HCEC 1CT (cell line): Measurements from ENCODE around the gene ZNF621.

Source experiments
- DNase-seq: peaks from one replicate; pipeline ENCODE4 v3.0.0-alpha.2; 2017

ZNF621 gene

DNA sequence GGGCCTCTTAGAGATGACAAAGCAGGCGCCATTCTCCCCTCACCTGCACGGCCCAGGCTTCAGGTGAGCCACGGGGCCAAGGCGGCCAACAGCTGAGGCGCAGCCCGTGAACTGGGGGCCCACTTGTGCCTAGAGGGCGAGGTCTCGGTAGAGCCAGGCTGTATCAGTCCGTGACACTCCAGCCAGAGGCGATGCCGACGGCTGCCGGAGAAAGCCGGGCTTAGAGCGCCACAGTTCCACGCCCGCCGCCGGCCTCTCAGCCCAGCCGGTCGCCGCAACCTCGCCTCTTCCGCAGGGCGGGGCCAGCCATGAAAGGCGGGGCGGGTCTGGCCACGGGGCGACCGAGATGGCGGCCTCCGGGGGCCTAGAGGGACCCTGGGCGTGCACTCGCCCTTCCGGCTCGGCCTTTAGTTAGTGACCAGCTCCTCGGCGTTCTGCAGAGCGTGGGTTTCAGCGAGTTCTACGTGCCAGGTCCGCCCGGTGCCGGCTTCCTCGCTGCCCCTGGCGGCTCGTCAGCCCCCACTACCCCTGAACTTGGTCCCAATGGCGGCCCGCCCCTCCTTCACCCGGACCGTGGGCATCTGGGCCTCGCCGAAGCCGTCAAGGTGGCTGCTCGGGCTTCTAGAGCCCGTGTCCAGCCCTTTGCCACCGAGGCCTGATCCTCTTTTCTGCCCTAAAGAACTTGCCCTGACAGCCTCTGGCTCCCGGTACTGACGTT is at the start of gene ZNF621:
ZNF621 (plus strand) TSS at position 393 of the 718 bp plus-strand sequence. CDS start 881 bp downstream, outside the sequence.
- peak; percentile 82 for DNase-seq

DNA sequence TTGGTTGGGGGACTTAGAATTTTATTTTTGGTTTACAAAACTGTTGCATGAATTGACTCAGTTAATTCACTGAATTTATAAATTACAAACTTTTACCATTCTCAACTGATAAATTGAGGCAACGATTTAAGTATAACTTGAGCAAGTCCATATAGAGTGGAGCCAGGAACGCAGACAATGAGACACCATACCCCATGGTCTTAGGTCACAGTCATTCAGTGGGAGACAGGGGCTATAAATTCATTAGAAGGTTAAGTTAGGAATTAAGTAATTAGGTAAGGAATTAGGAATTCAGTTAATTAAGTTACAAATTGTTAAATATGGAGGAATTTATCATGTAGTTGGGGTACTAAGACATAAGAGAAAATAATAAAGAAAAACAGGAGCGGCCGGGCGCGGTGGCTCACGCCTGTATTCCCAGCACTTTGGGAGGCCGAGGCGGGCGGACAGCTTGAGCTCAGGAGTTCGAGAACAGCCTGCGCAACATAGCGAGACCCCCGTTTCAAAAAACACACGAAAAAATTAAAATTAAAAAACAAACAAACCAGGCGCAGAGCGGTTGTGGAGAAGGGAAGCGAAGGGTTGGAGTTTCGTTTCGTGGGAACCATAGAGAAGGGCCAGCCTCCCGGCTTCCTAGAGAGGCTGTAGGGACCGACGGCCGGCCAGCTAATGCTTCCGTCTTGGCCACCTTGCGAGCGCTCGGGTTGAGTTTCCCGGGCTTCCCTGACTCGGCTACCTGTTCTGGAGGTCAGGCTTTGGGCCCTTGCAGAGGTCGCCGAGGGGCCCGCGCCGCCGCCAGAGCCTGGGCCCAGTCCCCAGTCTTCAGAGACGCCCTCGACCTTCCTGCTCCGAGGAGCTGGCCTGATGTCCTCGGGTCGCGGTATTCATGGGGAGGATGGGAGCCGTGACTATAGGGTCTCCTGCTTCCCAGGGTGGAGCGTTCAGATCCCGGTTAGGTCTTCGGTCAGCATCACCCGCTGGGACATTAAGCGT is 48.0 kb upstream of the ZNF621 start, which contains the start of gene ZNF619:
ZNF619 (plus strand) TSS at position 645 of the 993 bp plus-strand sequence. CDS start 858 bp downstream, outside the sequence.
- DNase-seq, result peak; percentile 65

DNA sequence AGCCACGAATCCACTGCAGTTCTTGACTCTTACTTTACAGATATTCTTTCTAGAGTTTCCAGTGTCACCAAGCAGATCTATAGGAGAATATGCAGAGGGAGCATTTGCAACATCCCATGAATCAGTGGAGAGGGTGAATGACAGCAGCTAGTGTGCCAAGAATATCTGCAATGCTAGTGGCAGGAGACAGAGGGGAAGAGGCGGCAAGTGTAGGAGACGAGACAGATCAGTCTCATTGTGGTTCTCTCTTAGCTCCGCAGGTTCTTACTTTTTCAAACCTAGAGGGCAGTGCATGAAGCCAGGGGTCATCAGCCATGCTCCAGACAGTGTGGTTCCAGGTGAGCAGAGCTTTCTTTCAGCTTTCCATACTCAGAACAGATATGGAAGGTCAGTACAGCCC is 47.1 kb upstream of the ZNF621 start:
- DNase-seq, result no peak

DNA sequence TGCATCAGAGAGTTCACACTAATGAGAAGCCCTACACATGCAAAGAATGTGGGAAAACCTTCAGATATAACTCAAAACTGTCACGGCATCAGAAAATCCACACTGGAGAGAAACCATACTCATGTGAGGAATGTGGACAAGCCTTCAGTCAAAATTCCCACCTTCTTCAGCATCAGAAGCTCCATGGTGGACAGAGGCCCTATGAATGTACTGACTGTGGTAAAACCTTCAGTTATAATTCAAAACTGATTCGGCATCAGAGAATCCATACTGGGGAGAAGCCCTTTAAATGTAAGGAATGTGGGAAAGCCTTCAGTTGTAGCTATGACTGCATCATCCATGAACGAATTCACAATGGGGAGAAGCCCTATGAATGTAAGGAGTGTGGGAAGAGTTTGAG is 37.6 kb upstream of the ZNF621 start:
- DNase-seq, result no peak

DNA sequence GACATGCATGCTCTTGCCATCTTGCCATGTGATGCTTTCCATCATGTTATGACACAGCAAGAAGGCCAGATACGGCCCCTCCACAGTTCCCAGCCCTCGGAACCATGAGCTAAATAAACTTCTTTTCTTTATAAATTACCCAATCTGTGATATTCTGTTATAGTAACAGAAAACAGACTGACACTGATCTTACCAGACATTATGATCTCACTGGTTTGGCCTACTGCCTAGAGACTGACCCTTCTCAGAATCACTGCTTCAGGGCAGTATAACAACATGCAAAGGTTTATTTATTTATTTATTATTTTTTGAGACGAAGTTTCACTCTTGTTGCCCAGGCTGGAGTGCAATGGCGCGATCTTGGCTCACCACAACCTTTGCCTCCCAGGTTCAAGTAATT is 33.8 kb upstream of the ZNF621 start:
- DNase-seq, result no peak

DNA sequence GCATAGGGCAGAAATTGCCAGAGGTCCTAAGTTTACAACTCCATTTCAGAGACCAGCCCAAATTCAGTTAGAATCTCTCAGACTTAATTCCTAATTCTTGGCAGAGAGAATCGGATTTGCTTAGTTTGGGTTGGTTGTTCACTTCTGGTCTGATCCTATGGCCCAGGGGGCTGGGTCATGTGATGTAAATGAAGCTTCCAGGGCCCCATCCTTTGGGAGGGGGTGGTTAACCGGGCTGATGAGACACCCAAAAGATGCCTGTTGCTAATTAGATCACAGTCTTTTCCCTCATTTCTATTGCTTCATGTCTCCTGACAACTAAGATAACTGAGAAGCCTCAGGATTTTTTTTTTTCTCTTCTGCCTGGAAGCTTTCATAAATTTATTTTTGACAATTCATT is 30.1 kb upstream of the ZNF621 start:
- DNase-seq, result no peak

DNA sequence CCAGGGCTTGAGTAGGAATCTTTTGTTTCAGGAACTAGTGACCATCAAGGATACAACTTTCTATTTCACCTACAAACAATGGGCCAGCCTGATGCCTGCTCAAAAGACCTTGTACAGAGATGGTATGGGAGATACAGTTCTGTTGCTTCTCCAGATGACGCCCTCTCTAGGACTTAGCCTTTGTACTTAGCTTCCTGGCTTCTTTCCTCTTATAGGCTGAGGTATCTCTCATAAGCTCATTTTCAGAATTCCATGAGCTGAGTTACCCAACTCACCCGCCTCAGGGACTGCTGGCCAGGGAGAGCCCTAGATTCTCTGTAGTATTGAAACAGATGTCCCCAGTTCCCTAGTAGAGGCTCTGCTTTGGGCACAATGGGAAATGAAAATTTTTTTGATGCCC is 27.5 kb upstream of the ZNF621 start:
- DNase-seq, result no peak

DNA sequence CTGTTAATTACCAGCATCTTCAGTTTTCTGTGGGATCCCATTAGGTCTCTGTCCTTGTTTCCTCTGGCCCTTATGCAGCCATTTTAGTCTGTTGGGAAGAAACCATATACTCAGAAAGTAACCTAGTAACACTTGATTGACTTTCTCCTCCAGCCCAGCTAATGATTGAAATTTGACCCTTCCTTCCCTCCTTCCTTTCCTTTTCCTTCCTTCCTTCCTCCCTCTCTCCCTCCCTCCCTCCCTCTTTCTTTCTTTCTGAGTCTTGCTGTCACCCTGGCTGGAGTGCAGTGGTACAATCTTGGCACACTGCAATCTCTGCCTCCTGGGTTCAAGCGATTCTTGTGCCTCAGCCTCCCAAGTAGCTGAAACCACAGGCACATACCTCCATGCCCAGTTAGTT is 24.8 kb upstream of the ZNF621 start:
- DNase-seq, result no peak

DNA sequence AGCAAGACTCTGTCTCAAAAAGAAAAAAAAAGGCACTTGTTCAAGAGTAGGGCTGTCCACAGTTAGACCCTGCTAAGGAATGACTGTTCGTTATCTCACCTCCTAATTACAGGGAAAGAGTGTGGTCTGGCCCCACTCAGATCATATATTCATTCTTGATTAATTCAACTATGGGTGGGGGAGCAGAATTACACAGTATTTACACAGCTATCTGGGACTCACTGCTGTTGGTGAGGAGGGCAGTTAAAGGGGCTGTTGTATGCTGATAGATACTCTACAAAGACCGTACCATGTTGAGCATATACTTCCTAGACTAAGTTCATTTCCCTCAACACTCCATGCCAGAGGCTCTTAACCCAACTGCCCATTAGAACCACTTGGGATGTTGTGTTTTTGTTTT is 22.7 kb upstream of the ZNF621 start:
- no peak for DNase-seq

DNA sequence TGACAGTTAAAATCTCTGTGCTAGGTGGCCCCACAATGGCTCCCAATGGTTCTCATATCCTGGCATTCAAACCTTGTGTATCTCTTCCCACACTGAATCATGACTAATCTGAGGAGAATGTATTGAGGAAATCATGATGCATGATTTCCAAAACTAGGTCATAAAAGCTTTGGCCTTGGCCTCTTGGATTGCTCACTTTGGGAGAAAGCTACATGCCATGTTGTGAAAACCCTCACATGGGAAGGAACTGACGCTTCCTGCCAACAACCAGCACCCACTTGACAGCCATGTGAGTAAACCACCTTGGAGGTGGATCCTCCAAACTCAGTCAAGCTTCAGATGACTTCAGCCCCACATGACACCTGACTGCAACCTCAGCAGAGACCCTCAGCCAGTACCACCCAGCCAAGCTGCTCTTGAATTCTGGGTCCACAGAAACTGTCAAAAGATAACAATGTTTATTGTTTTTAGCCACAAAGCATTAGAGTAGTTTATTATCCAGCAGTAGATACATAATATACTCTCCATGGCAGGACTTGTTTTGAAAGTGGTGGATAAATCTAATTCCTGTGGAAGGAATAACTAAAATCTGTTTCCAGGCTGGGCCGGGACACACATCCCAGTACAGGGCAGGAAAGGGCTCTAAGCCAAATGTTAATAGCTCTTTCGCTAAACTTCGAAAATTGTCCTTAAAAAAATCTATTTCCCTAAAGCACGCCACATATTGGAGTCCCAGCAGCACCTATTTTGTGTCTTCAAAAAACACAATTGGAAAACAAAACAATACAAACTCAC is 19.9 kb upstream of the ZNF621 start:
- peak; percentile 98 for DNase-seq

DNA sequence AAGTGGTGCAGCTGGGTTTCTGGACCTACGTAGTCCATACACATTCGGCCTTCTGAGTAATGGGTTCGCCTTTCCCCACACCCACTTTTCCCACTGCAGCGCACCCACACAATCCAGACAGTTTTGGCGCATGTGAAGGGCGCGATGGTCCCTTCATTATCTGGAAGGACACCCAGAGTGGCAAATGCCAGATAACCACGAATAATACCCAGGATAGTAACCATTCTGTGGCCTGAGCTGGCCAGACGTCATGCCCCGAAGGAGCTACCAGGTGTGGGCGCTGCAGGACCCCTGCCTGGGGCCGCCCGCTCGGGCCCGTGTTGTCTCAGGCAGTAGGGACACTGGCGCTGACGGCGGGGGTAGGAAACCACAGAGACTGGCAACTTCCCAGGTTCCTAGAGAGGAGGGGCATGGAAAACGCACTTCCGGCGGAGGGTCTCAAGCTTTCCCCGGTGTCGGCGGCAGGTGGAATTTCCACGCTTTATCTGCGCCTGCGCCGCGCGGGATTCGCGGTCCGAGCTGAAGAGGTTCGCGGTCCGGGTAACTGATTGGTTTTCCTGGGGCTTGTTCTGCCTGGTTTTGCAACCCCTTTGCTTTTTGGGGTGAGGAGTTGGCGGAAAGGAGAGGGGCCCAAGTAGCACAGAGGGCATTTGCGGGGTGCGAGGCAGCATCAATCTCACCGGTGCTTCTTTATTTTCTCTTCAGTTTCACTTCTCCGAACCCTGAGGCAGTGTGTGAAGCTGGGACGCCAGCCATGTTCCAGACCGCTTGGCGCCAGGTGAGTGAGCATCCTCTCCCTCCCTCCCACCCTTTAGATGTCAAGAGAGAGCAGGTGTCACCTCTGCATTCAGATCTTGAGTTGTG is 18.9 kb upstream of the ZNF621 start, which contains the start of gene ZNF620:
ZNF620 (plus strand) TSS at position 441 of the 864 bp plus-strand sequence; CDS start at position 755, 314 bp downstream.
- no peak for DNase-seq

DNA sequence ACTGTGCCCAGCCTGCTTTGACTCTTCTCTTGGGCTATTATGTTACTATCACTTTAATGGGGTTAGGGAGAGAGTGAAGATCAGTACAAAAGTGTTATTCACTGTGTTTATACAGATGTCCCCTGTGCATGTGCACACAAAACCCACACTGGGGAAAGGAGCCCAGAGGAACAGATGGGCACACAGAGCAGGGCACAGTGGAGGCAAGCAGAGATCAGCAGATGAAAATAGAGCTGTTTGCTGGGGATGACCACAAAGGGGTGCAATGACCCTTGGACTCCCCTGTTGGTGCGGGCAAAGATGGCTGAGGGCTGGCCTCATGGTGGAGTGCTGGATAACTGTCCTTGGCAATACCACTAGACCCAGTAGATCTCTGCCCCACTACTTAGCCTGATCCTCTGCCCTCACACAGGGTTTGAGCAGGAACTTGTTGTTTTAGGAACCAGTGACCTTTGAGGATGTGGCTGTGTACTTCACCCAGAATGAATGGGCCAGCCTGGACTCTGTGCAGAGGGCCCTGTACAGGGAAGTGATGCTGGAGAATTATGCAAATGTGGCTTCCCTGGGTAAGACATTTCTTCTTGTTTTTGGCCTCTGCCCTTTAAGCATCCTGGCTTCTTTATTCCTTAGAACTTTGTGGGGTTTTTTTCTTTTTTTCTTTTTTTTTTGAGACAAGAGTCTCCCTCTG is 13.6 kb upstream of the ZNF621 start:
- DNase-seq, result no peak

DNA sequence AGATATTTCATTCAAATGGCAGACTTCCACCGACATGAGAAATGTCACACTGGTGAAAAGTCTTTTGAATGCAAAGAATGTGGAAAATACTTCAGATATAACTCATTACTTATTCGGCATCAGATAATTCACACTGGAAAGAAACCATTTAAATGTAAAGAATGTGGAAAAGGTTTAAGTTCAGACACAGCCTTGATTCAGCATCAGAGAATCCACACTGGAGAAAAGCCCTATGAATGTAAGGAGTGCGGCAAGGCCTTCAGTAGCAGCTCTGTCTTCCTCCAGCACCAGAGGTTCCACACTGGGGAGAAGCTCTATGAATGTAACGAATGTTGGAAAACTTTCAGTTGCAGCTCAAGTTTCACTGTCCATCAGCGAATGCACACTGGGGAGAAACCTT is 8.6 kb upstream of the ZNF621 start:
- DNase-seq, result peak; percentile 17

DNA sequence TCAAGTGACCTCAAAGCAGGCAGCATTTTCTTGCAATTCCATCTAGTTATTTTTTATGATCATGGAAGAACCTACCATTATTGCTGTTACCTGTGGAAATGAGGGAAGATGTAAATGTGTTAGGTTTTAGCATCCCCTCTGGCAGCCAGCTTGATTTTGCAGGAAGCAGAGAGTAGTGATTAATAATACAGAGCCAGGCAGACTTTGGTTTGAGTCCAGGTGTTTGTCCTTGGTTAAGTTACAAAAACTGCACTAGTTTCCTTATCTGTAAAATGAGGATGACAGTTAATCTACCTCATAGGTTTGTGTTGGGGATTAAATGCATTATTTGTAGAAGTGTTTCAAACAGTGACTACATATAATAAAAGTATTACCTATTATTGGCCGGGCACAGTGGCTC is 6.7 kb upstream of the ZNF621 start:
- no peak for DNase-seq

DNA sequence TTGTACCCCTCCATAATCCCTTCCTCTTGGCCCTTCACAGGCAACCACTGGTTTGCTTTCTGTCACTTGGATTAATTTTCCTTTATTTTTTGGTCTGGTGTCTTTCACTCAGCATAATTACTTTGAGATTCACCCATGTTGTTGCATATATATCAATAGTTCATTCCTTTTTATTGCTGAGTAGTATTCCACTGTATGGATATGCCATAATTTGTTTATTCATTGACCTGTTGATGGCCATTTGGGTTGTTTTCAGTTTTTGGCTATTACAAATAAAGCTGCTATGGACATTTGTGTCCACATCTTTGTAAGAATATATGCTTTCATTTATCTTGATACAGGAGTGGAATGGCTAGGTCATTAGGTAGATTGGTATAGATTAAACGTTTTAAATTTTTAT is 5.9 kb upstream of the ZNF621 start:
- no peak for DNase-seq

DNA sequence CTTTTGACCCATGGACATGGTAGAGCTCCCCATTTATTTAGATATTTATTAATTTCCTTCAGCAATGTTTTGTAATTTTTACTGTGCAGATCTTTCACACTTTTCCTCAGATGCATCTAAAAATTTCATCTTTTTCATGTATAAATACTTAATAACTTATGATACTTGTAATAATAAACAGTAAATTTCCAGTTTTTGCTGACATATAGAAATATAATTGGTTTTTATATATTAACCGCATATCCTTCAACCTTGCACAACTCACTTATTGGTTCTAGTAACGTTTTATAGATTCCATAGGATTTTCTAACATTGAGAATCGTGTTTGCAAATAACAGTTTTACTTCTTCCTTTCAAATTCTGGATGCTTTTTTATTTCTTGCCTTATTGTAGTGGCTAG is 3.5 kb upstream of the ZNF621 start:
- DNase-seq, result no peak

DNA sequence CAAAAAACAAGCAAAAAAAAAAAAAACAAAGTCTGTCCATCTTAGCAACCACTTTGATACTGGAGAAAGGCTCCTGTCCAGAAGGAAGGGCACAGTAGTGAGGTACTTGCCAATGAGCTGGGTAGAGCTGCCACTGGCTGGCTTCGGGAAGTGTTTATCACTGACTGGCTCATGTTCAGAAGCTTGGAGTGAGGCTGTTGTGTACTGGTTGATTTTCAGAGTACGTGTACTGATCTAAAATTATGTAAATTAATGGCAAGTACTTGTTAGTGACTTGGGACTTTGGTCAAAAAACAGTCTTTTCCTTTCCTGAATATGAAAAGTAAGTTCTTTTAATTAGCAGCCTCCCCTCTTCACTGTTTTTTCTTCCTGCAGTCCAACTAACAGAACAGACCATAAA is 979 bp upstream of the ZNF621 start:
- DNase-seq, result no peak

DNA sequence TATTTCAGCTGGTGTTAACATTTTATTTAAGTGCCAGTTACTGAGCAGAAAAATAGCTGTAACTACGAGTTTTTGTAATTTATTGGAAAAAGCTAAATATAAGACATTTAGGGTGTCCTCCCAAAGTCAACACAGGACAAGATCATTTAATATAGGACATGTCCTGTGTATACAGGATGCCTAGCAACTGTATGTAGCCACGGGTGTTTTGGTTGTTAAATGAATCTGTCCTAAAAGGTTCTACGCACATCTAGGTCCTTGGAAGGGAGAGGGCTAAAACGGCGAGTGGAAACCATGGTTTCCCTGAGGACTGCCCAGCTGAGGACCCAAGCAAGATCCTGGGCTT is 565 bp upstream of the ZNF621 start:
- no peak for DNase-seq

DNA sequence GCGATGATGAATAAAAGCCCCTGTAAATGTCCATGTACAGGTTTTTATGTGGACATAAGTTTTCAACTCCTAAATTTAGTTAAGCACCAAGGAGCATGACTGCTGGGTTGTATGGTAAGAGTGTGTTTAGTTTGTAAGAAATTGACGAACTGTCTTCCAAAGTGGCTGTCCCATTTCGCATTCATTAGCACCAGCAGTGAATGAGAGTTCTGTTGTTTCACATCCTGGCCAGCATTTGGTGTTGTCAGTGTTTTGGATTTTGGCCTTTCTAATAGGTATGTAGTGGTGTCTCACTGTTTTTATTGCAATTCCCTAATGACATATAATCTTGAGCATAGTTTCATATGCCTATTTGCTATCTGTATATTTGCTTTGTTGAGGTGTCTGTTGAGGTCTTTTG is 3.7 kb downstream of the ZNF621 start:
- DNase-seq, result no peak

DNA sequence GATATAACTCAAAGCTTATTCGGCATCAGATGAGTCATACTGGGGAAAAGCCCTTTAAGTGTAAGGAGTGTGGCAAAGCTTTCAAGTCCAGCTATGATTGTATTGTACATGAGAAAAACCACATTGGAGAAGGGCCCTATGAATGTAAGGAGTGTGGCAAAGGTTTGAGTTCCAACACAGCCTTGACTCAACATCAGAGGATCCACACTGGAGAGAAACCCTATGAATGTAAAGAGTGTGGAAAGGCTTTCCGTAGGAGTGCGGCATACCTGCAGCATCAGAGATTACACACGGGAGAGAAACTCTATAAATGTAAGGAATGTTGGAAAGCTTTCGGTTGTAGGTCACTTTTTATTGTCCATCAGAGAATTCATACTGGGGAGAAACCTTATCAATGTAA is 7.5 kb downstream of the ZNF621 start:
- no peak for DNase-seq

DNA sequence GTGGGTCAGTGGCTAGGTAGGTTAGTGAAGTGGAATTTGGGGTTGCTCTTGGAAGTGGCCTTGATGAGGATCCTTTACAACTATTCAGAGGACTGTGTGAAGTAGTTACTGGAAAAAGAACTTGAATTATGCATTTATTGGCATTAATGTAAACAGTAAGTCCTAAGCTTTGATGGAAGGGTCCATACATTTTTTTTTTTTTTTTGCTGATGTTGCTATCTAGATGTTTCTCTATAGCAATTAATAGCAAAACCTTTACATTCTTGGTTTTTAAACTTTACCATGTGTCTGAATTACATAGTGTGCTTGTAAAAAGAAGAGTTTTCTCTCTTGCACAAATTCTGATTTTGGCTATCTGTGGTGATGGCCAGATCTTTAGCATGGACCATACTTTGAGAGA is 9.5 kb downstream of the ZNF621 start:
- DNase-seq, result no peak
